Suppressor macrophage treated with lipopolysaccharide for 1 hour (primary cell): ENCODE results near the gene GTF2IRD2.
A peak's percentile ranks its signal among the peaks of the same experiment; 100 is the strongest.
"Not testable (repeated sequence)": the region's sequence is repeated elsewhere in the genome, so short reads cannot be mapped to it uniquely, and the experiment has no call there.

Experiments used
- DNase-seq, 3 donors: peaks; one replicate each; pipeline ENCODE4 v3.0.0-alpha.2; 2020 to 2022

GTF2IRD2 gene

DNA sequence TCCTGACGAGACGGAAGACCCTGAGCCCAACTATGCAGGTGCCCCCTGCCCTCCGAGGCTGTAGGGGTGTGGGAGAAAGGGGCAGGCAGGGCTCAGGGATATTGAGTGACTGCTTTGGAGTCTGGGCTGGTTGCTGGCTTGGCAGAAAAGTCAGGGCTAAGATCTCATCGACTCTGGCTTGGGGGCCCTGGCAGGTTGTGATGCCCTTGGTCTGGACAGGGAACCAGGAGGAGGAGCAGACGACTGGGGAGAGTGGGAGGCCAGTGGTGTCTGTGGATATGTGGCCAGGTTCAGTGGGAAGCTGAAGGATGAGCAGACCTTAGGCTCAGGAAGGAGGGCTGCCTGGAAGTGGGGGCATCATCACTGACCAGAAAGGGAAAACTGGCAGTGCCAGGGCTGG lies 67.8 kb downstream of the GTF2IRD2 start:
- DNase-seq: peak in 1 of 3 donors; percentile 7

GRCh38 chr7:74781746-74782145 lies 69.7 kb downstream of the GTF2IRD2 start:
- DNase-seq: not testable (repeated sequence)

DNA sequence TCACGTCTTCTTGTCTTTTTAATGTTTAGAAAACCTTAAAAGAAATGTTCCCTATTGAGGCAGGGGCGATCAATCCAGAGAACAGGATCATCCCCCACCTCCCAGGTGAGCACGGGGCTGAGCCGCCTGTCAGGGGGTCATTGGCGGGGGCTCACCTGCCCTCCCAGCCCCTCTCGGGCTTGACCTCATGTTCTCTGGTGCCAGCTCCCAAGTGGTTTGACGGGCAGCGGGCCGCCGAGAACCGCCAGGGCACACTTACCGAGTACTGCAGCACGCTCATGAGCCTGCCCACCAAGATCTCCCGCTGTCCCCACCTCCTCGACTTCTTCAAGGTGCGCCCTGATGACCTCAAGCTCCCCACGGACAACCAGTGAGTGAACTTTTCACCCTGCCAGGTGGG lies 72.4 kb downstream of the GTF2IRD2 start:
- DNase-seq: not testable (repeated sequence)

DNA sequence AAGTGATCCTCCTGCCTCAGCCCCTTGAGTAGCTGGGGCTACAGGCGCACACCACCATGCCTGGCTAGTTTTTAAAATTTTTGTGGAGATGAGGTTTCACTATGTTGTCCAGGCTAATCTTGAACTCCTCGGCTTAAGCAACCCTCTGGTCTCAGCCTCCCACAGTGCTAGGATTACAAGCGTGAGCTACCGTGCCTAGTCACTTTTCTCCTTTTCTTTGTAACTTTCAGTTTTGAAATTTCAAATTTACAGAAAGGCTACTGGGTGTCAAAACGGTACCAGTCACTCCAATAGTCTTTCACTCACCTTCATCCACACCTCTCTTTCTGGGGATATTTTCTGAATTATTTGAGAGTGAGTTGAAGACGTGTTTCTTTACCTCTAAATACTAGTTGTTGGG lies 76.3 kb downstream of the GTF2IRD2 start:
- not testable (repeated sequence) for DNase-seq

DNA sequence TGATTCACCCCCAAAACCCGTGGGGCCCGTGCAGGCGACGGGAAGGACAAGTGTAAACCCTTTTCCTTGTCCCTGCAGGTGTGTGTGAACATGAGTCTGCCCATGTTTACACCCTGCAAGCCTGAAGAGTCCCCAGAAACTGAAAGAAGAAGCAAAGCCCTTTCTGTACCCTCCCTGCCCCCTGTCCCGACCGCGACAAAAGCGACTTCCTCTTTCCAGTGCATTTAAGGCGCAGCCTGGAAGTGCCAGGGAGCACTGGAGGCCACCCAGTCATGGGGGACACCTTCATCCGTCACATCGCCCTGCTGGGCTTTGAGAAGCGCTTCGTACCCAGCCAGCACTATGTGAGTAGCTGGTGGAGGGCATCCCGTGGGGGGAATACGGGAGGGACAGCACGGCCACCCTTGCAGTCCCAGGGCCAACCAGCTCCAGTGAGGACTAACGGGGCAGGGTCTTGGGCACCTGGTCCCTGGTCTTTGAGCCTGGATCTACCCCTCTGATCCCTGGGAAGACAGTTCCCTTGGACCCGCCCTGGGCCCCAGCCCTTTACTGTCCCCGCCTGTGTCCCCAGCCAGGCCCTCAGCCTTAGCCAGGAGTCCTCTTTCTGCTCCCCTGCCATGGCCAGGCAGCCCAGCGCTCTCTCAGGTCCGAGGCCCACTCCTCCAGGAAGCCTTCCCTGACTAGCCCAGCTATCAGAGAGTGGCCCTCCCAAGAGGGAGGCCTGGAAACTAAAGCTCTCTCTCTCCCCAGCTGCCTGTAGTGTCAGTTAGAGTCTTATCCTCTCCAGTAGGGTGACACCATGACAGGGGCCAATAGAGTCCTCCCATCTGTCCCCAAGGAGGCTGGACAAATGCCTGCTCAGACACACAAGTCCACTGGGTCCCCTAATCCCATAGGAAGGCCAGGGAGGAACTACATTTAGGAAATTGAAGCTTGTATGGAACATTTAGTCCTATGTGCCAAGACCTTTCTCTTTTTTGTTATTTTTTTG lies 77.3 kb downstream of the GTF2IRD2 start, which contains the start of gene NCF1:
NCF1 (plus strand) TSS at position 252 of the 991 bp plus-strand sequence; CDS start at position 273, 21 bp downstream.
- DNase-seq: not testable (repeated sequence)

- DNase-seq: peak; percentile 10 to 18 (median 13)
These were observed 79.3 kb downstream of the GTF2IRD2 start for GRCh38 chr7:74772093-74772492.

GRCh38 chr7:74770062-74770461 lies 81.3 kb downstream of the GTF2IRD2 start:
- not testable (repeated sequence) for DNase-seq

DNA sequence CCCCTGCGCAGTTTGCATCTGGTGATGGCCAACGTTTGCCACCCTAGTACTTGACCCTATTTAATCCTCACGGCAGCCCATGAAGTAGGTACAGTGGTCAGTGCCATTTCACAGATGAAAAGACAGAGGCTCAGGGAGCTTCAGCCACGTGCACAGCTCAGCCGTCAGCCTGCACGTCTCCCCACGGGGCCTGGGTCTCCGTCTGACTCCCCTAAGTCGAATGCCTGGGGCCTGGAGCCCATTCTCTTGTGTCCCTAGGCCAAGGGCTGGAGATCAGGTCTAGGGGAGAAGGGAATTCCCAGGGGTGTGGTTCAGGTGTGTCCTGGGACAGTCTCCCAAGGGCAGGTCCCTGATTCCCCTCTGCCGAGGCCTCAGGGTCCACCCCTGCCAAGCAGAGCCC lies 84.4 kb downstream of the GTF2IRD2 start:
- DNase-seq: peak in 1 of 3 donors; percentile 0

DNA sequence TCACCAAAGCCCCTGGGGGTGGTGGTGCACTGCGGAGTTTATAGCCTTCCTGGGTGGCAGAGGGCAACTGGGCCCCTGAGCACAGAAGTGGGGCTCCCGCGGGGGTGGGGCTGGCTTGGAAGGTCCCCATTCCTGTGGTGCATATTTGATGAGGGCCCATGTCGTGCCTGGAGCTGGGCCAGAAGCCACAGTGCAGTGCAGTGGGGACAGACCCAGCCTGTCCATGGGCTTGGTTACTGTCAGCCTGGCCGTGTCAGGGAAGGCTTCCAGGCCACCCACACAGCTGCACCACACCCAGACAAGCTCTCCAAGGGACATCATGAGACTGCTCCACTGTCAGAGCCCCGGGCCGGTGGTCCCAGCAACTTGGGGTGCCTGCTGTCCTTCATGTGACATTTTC lies 84.9 kb downstream of the GTF2IRD2 start:
- not testable (repeated sequence) for DNase-seq

GRCh38 chr7:74765205-74765918 lies 86.0 kb downstream of the GTF2IRD2 start:
- DNase-seq: not testable (repeated sequence)

DNA sequence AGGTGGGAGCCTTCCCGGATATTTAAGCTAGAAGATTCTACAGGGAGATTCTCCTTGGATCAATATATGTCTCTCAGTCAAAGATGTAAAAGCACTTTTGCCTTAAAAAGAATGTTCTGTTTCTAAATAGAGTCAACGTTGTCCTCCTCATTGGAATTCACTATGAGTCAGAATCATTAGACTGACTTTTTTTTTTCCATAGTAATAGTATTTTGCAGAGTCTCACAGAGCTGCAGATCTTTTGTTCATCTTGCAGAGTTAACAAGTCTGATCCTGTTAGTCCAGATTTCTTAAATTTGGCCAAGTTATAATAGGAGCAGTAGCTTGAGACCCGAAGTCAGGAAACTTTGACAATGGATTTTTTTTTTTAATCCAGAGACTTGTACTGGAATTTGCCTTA lies 92.4 kb downstream of the GTF2IRD2 start:
- not testable (repeated sequence) for DNase-seq

DNA sequence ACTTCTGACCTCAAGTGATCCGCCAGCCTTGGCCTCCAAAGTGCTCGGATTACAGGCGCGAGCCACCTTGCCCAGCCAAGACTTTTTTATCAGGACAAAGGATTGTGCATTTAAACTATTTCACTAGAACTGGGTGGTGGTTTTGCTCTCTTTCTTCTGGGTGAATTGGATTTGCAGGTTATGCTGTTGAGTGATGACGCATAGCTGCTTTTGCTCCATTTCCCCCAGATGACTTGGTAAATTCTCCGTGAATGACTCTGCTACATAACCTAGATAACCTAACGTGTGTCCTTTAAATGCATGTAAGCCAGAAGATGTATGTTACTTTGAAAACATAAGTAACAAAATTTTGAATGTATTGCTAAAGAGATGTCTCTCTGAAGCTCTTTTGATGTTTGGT lies 93.1 kb downstream of the GTF2IRD2 start:
- not testable (repeated sequence) for DNase-seq

DNA sequence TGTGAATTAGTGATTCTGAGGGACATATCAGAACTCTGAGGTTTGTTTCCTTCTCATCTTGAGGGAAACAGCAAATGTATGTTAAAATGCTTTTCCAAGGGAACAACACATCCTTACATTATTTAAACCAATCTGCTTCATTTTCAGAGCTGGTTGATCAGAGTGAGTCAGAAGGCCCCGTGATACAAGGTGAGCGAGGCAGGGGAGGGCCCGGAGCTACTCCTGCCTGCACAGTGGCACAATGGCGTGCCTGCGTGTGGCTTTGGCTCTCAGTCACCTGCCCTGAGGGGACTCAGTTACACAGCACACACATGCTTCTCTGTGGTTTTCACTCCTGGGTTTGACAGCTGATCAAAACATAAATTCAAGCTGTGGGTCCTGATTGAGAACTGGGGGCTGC lies 94.7 kb downstream of the GTF2IRD2 start:
- DNase-seq: not testable (repeated sequence)

DNA sequence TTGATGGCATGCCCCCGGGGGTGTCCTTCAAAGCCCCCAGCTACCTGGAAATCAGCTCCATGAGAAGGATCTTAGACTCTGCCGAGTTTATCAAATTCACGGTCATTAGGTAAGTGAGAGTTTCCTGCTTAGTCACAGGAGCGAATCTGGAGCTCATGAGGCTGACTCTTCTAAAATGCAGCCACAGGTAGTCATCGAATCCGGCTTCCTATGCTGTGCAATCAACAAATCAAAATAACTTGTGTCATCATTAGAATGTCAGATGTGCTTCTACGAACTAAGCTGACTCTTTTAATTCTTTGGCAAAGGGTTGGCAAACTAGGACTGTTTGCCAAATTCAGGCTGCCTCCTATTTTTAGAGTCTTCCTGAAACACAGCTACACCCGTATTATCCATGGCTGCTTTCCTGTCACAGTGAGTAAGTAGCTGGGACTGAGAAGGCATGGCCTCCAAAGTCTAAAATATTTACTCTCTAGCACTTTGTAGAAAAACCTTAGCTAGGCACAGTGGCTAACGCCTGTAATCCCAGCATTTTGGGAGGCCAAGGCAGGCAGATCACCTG lies 97.4 kb downstream of the GTF2IRD2 start:
- DNase-seq: not testable (repeated sequence)
